Stimulated activated CD8-positive, alpha-beta memory T cell treated with anti-CD3 and anti-CD28 coated beads, Interleukin-4, amount 100 ng/mL, for 24 hours (primary cell): Measurements from ENCODE around the gene SLX9.
"Not testable (repeated sequence)": the region's sequence is repeated elsewhere in the genome, so short reads cannot be mapped to it uniquely, and the experiment has no call there.

Experiments
- DNase-seq: peaks from one replicate; pipeline ENCODE4 v3.0.0-alpha.2; 2020; ENCODE audit warnings: low read depth

SLX9 gene

GRCh38 chr21:44960141-44961092 lies 20.6 kb downstream of the SLX9 start:
- DNase-seq, result no peak

- DNase-seq, result no peak
Measured at GRCh38 chr21:44962403-44962966, 22.7 kb downstream of the SLX9 start.

GRCh38 chr21:44964381-44964780 lies 24.6 kb downstream of the SLX9 start:
- no peak for DNase-seq

- no peak for DNase-seq
Measured at GRCh38 chr21:44965251-44966022, 25.6 kb downstream of the SLX9 start.

GRCh38 chr21:44966135-44967081 lies 26.6 kb downstream of the SLX9 start:
- DNase-seq, result no peak

GRCh38 chr21:44967082-44968047 lies 27.5 kb downstream of the SLX9 start:
- no peak for DNase-seq

- no peak for DNase-seq
Measured at GRCh38 chr21:44969066-44969670, 29.3 kb downstream of the SLX9 start.

GRCh38 chr21:44969931-44970755 lies 30.3 kb downstream of the SLX9 start:
- DNase-seq, result no peak

GRCh38 chr21:44970766-44971671 lies 31.2 kb downstream of the SLX9 start:
- DNase-seq, result no peak

- no peak for DNase-seq
Measured at GRCh38 chr21:44971672-44971995, 31.8 kb downstream of the SLX9 start.

- DNase-seq, result no peak
Measured at GRCh38 chr21:44972301-44972814, 32.5 kb downstream of the SLX9 start.

- DNase-seq, result no peak
Measured at GRCh38 chr21:44972821-44973220, 33.0 kb downstream of the SLX9 start.

GRCh38 chr21:44973598-44973997 lies 33.8 kb downstream of the SLX9 start:
- DNase-seq, result no peak

- DNase-seq, result no peak
Measured at GRCh38 chr21:44974676-44975075, 34.8 kb downstream of the SLX9 start.

- no peak for DNase-seq
Measured at GRCh38 chr21:44975720-44976555, 36.1 kb downstream of the SLX9 start.

GRCh38 chr21:44976556-44977393 lies 36.9 kb downstream of the SLX9 start:
- DNase-seq, result not testable (repeated sequence)
